Thyroid gland (tissue), 4 donors: Measurements from ENCODE around the gene SRPK3.

Experiments
- CTCF ChIP-seq, 6 experiments: fragments of 200-600 bp in 3 of 6; fragments of 450-650 bp in 3 of 6; sonication (generic) in 3 of 6; IDR thresholded peaks; one replicate each; pipeline ENCODE4 v1.5.1; 2016 to 2019; ENCODE audit warnings: antibody characterized with exemption in 6 of 6, mild to moderate bottlenecking in 2 of 6, inconsistent platforms in 1 of 6, moderate library complexity in 1 of 6
- POLR2A ChIP-seq, 2 donors: fragments of 450-650 bp; IDR thresholded peaks; one replicate each; pipeline ENCODE4 v1.6.1; 2017; ENCODE audit warnings: antibody characterized with exemption in 2 of 2, mild to moderate bottlenecking in 2 of 2, moderate library complexity in 1 of 2

- TF ChIP-seq CTCF (IDR thresholded peaks at IDR 0.05) (no peak), POLR2A (IDR thresholded peaks at IDR 0.05) (no peak)
These were observed 23.3 kb downstream of the SRPK3 start for GRCh38 chrX:153804100-153804595.
